Renal cortex interstitium (tissue), 11 donors: ENCODE data around the gene CNTN1. TPM values are rescaled to one million over a fixed set of nuclear protein-coding genes. Genes with fewer than 3 reads are reported as not detected.

Source experiments
- DNase-seq, 11 donors: peaks; one replicate each; pipeline ENCODE4 v3.0.0-alpha.2; 2013; ENCODE audit warnings: low read depth in 9 of 11, low spot score in 4 of 11; ENCODE audit errors: extremely low read depth in 1 of 11
- polyA plus RNA-seq, 3 donors: library from polyadenylated mRNA; unstranded; fragments of 120-200 nt; gene quantifications; one replicate each; pipeline ENCODE4 v1.2.1, GENCODE V29; 2013; ENCODE audit not compliant: insufficient read length in 3 of 3

The CNTN1 gene
- polyA plus RNA-seq, 3 donors: 37.6 to 45.2 (median 38.1) TPM

DNA sequence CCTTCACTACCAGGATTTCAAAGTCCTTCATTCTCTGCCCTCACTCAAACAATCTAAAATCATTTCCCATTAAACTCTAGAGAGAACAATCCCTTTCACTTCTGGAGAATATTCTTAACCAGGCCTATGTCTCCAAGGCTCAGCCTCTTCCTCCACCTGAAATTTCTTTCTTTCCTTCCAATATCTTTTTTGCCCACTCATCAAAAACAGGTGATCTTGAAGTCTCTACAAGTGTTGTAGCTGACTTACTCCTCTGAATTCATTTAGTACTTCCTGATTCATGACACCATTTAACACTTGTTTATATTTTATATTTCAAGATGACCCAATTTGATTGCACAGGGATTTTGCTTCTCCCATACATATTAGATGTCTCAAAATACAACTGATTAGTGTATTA is 429.1 kb downstream of the CNTN1 start:
- no peak for DNase-seq
